ENCODE data around the gene TTC22. TPM values are rescaled to one million over a fixed set of nuclear protein-coding genes. Genes with fewer than 3 reads are reported as not detected.
A peak's percentile ranks its signal among the peaks of the same experiment; 100 is the strongest.

The TTC22 gene
- total and polyA plus RNA-seq, 8 donors = 4.2 to 65.2 (median 21.6) TPM

GRCh38 chr1:54764922-54765561 lies 36.1 kb downstream of the TTC22 start:
- no peaks in the 10 kb centered on the region for H3K36me3 ChIP-seq
- peak overlapping the region; percentile 76 to 95 (median 82) for H3K4me3 ChIP-seq
- intact Hi-C loops (cut with DNase I; ENCODE audit: low total_unique reads) = no loop called here
- no peaks in the 10 kb centered on the region for H3K27me3 ChIP-seq
- TF ChIP-seq POLR2A (IDR thresholded peaks at IDR 0.05) (no peak), POLR2AphosphoS5 (IDR thresholded peaks at IDR 0.05) (no peak), EP300 (IDR thresholded peaks at IDR 0.05) (no peak), CTCF (IDR thresholded peaks at IDR 0.05) (no peak)
- H3K4me1 ChIP-seq = peaks cover 6 to 26% (median 15%) of the 10 kb centered on the region in 4 donors
- 57 to 62% (median 59%) methylated on average over 13 of the region's 13 CpGs for WGBS, 5 donors
- H3K27ac ChIP-seq = peak overlapping the region in 4 of 5 donors; percentile 51 to 90 (median 74)
- DNase-seq = no peak
- H3K9me3 ChIP-seq = no peaks in the 10 kb centered on the region

DNA sequence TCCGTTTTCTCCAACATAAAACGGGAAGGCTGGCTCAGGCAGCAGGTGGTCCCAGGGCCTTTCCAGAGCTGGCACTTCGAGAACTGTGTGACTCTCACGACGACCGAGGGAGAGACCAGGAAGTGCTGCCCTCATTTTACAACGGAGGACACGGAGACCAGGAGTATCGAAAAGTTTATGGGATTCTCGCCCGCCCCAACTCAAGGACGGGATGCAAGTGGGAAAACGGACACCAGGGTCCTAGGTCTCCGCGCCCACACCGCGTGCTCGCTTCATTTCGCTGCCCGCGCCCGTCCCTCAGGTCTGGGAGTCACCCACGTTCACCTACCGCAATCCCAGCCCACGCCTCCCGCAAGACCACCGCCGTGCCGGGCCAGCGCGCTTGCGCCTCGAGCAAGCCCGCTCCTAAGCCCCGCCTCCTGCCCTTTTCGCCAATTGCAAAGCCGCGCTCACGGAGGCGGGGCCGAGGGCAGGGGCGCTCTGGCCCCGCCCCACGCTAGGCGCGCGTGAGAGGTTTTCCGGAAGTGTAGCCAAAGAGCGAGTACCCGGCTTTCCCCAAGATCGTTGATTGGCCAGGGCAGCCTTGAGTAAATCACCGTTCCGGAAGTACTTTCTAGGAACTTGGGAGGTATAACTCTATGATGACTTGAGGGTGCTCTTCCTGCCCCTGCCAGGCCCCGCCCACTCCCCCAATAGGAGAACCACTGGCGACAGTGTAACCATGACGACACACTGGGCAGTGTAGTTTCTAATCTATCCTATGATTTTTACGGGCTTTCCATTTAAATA lies 36.8 kb downstream of the TTC22 start, which contains the start of gene PARS2:
PARS2 (minus strand) TSS at position 391 of the 789 bp plus-strand sequence. CDS start 5,362 bp downstream, outside the sequence.
- no peaks in the 10 kb centered on the region for H3K27me3 ChIP-seq
- DNase-seq = peak; percentile 97 to 100
- TF ChIP-seq POLR2A (IDR thresholded peaks at IDR 0.05) (no peak), POLR2AphosphoS5 (IDR thresholded peaks at IDR 0.05) (peak; percentile 80 to 95 (median 84))
- 0% methylated on average over 29 to 57 of the region's 57 CpGs for WGBS, 5 donors
- H3K4me1 ChIP-seq = peaks cover 6 to 26% (median 15%) of the 10 kb centered on the region in 4 donors
- H3K27ac ChIP-seq = peak within 1 kb of the TSS; percentile 58 to 90 (median 79)
- intact Hi-C loops (cut with DNase I; ENCODE audit: low total_unique reads) = no loop called here
- H3K36me3 ChIP-seq = peaks cover 0 to 2% (median under 1%) of the 10 kb centered on the region in 4 donors
- peak within 1 kb of the TSS; percentile 76 to 95 (median 82) for H3K4me3 ChIP-seq
- no peaks in the 10 kb centered on the region for H3K9me3 ChIP-seq

- H3K4me1 ChIP-seq = peaks cover 6 to 26% (median 15%) of the 10 kb centered on the region in 4 donors
- H3K27me3 ChIP-seq = no peaks in the 10 kb centered on the region
- no peak for DNase-seq
- peak overlapping the region; percentile 76 to 95 (median 82) for H3K4me3 ChIP-seq
- peak overlapping the region; percentile 58 to 90 (median 79) for H3K27ac ChIP-seq
- TF ChIP-seq POLR2A (IDR thresholded peaks at IDR 0.05) = no peak
- TF ChIP-seq EP300 (IDR thresholded peaks at IDR 0.05) = no peak
- no peak for TF ChIP-seq CTCF (IDR thresholded peaks at IDR 0.05)
- no peak for TF ChIP-seq POLR2AphosphoS5 (IDR thresholded peaks at IDR 0.05)
- peaks cover under 1 to 7% (median 4%) of the 10 kb centered on the region in 4 donors for H3K36me3 ChIP-seq
- no peaks in the 10 kb centered on the region for H3K9me3 ChIP-seq
- intact Hi-C loops (cut with DNase I; ENCODE audit: low total_unique reads) = no loop called here
- WGBS, 5 donors = 1 to 3% (median 1%) methylated on average over 11 of the region's 11 CpGs
These were observed 37.3 kb downstream of the TTC22 start for GRCh38 chr1:54763816-54764132.

- WGBS, 5 donors = 91 to 94% (median 92%) methylated on average over 16 to 20 of the region's 20 CpGs
- no peak for TF ChIP-seq POLR2AphosphoS5 (IDR thresholded peaks at IDR 0.05)
- TF ChIP-seq EP300 (IDR thresholded peaks at IDR 0.05) = no peak
- no peak for TF ChIP-seq CTCF (IDR thresholded peaks at IDR 0.05)
- TF ChIP-seq POLR2A (IDR thresholded peaks at IDR 0.05) = no peak
These were observed 42.3 kb downstream of the TTC22 start for GRCh38 chr1:54758678-54759348.

More at GRCh38 chr1:54758678-54759348, 42.3 kb downstream of the TTC22 start:
- Histone ChIP-seq H3K27ac (no peak overlapping the region), H3K9me3 (no peaks in the 10 kb centered on the region), H3K27me3 (no peaks in the 10 kb centered on the region), H3K4me1 (peaks cover 6 to 14% (median 10%) of the 10 kb centered on the region in 4 donors), H3K4me3 (no peak overlapping the region), H3K36me3 (peaks cover 14 to 42% (median 35%) of the 10 kb centered on the region in 4 donors)
- intact Hi-C loops (cut with DNase I; ENCODE audit: low total_unique reads) = no loop called here
- no peak for DNase-seq
